ENCODE measurements around the gene GJB5.
"Not testable (repeated sequence)": the region's sequence is repeated elsewhere in the genome, so short reads cannot be mapped to it uniquely, and the experiment has no call there.

Gene GJB5

GRCh38 chr1:34754964-34755637, at the start of gene GJB5:
Gene GJB5 (plus strand): TSS chr1:34755047. CDS start chr1:34757331, 2,284 bp downstream.
- no peaks in the 10 kb centered on the region for H3K4me1 Mint-ChIP-seq
- DNase-seq, result no peak
- no peaks in the 10 kb centered on the region for H3K9me3 Mint-ChIP-seq
- H3K36me3 Mint-ChIP-seq, result no peaks in the 10 kb centered on the region
- peaks cover 14% of the 10 kb centered on the region for H3K27me3 Mint-ChIP-seq
- H3K27ac Mint-ChIP-seq, result no peak within 1 kb of the TSS
- H3K4me3 Mint-ChIP-seq, result no peak within 1 kb of the TSS
- CTCF ChIA-PET, result no interaction called here

- peaks cover 5% of the 10 kb centered on the region for H3K27me3 Mint-ChIP-seq
- H3K27ac Mint-ChIP-seq, result no peak overlapping the region
- CTCF ChIA-PET, result interaction anchor here (0.6 to 0.9 kb wide), 2 partner anchors 42 to 1072 kb away, joined by 3 read pairs; no protein-coding TSS in a partner anchor
- no peak for DNase-seq
- no peaks in the 10 kb centered on the region for H3K9me3 Mint-ChIP-seq
- no peak overlapping the region for H3K4me3 Mint-ChIP-seq
- H3K4me1 Mint-ChIP-seq, result no peaks in the 10 kb centered on the region
- no peaks in the 10 kb centered on the region for H3K36me3 Mint-ChIP-seq
Observed at GRCh38 chr1:34705077-34705476, 49.8 kb upstream of the GJB5 start.

GRCh38 chr1:34708106-34708505, 46.7 kb upstream of the GJB5 start:
- no peak for DNase-seq
- Mint-ChIP-seq H3K27me3 (peaks cover 5% of the 10 kb centered on the region), H3K9me3 (no peaks in the 10 kb centered on the region), H3K4me3 (no peak overlapping the region), H3K36me3 (no peaks in the 10 kb centered on the region), H3K27ac (no peak overlapping the region), H3K4me1 (no peaks in the 10 kb centered on the region)
- CTCF ChIA-PET, result no interaction called here

- DNase-seq, result peak; percentile 28
- H3K4me3 Mint-ChIP-seq, result no peak overlapping the region
- peaks cover 5% of the 10 kb centered on the region for H3K27me3 Mint-ChIP-seq
- H3K36me3 Mint-ChIP-seq, result no peaks in the 10 kb centered on the region
- H3K9me3 Mint-ChIP-seq, result no peaks in the 10 kb centered on the region
- CTCF ChIA-PET, result no interaction called here
- H3K4me1 Mint-ChIP-seq, result no peaks in the 10 kb centered on the region
- no peak overlapping the region for H3K27ac Mint-ChIP-seq
Observed at GRCh38 chr1:34709547-34709946, 45.3 kb upstream of the GJB5 start.

- no peak for DNase-seq
- peaks cover 1% of the 10 kb centered on the region for H3K27me3 Mint-ChIP-seq
- no peaks in the 10 kb centered on the region for H3K9me3 Mint-ChIP-seq
- H3K4me3 Mint-ChIP-seq, result no peak overlapping the region
- CTCF ChIA-PET, result no interaction called here
- no peak overlapping the region for H3K27ac Mint-ChIP-seq
- H3K36me3 Mint-ChIP-seq, result no peaks in the 10 kb centered on the region
- no peaks in the 10 kb centered on the region for H3K4me1 Mint-ChIP-seq
Observed at GRCh38 chr1:34710812-34711211, 44.0 kb upstream of the GJB5 start.

GRCh38 chr1:34711485-34711884, 43.4 kb upstream of the GJB5 start:
- Mint-ChIP-seq H3K27ac (no peak overlapping the region), H3K9me3 (no peaks in the 10 kb centered on the region), H3K4me1 (no peaks in the 10 kb centered on the region), H3K27me3 (peaks cover 7% of the 10 kb centered on the region), H3K36me3 (no peaks in the 10 kb centered on the region), H3K4me3 (no peak overlapping the region)
- CTCF ChIA-PET, result no interaction called here
- no peak for DNase-seq

- Mint-ChIP-seq H3K9me3 (no peaks in the 10 kb centered on the region), H3K4me1 (no peaks in the 10 kb centered on the region), H3K4me3 (no peak overlapping the region), H3K27ac (no peak overlapping the region), H3K27me3 (peaks cover 7% of the 10 kb centered on the region), H3K36me3 (no peaks in the 10 kb centered on the region)
- DNase-seq, result no peak
- CTCF ChIA-PET, result no interaction called here
Observed at GRCh38 chr1:34712007-34712688, 42.7 kb upstream of the GJB5 start.

GRCh38 chr1:34713443-34713842, 41.4 kb upstream of the GJB5 start:
- no peak overlapping the region for H3K27ac Mint-ChIP-seq
- no peak for DNase-seq
- H3K36me3 Mint-ChIP-seq, result no peaks in the 10 kb centered on the region
- no peaks in the 10 kb centered on the region for H3K4me1 Mint-ChIP-seq
- peaks cover 7% of the 10 kb centered on the region for H3K27me3 Mint-ChIP-seq
- no peaks in the 10 kb centered on the region for H3K9me3 Mint-ChIP-seq
- CTCF ChIA-PET, result no interaction called here
- no peak overlapping the region for H3K4me3 Mint-ChIP-seq

- Mint-ChIP-seq H3K4me1 (no peaks in the 10 kb centered on the region), H3K36me3 (no peaks in the 10 kb centered on the region), H3K9me3 (no peaks in the 10 kb centered on the region), H3K27me3 (peaks cover 7% of the 10 kb centered on the region), H3K4me3 (no peak overlapping the region), H3K27ac (no peak overlapping the region)
- CTCF ChIA-PET, result no interaction called here
- no peak for DNase-seq
Observed at GRCh38 chr1:34714386-34714785, 40.5 kb upstream of the GJB5 start.

GRCh38 chr1:34715139-34715538, 39.7 kb upstream of the GJB5 start:
- CTCF ChIA-PET, result no interaction called here
- H3K36me3 Mint-ChIP-seq, result no peaks in the 10 kb centered on the region
- peaks cover 9% of the 10 kb centered on the region for H3K27me3 Mint-ChIP-seq
- no peaks in the 10 kb centered on the region for H3K9me3 Mint-ChIP-seq
- H3K4me1 Mint-ChIP-seq, result no peaks in the 10 kb centered on the region
- no peak for DNase-seq
- H3K27ac Mint-ChIP-seq, result no peak overlapping the region
- no peak overlapping the region for H3K4me3 Mint-ChIP-seq

GRCh38 chr1:34721241-34721640, 33.6 kb upstream of the GJB5 start:
- CTCF ChIA-PET, result no interaction called here
- no peak for DNase-seq
- no peaks in the 10 kb centered on the region for H3K36me3 Mint-ChIP-seq

GRCh38 chr1:34721646-34722355, 33.0 kb upstream of the GJB5 start:
- DNase-seq, result no peak
- CTCF ChIA-PET, result no interaction called here
- no peak overlapping the region for H3K4me3 Mint-ChIP-seq

More at GRCh38 chr1:34721241-34721640, 33.6 kb upstream of the GJB5 start:
- Mint-ChIP-seq H3K4me3 (no peak overlapping the region), H3K27me3 (peaks cover 22% of the 10 kb centered on the region), H3K27ac (no peak overlapping the region), H3K4me1 (no peaks in the 10 kb centered on the region), H3K9me3 (no peaks in the 10 kb centered on the region)

GRCh38 chr1:34726861-34727260, 28.0 kb upstream of the GJB5 start:
- no peaks in the 10 kb centered on the region for H3K9me3 Mint-ChIP-seq
- no peak overlapping the region for H3K4me3 Mint-ChIP-seq
- no peak for DNase-seq
- H3K4me1 Mint-ChIP-seq, result no peaks in the 10 kb centered on the region
- no peaks in the 10 kb centered on the region for H3K36me3 Mint-ChIP-seq
- CTCF ChIA-PET, result interaction anchor here (0.7 kb wide), 1 partner anchor 16 kb away, joined by 3 read pairs; no protein-coding TSS in a partner anchor
- H3K27me3 Mint-ChIP-seq, result peaks cover 17% of the 10 kb centered on the region
- H3K27ac Mint-ChIP-seq, result no peak overlapping the region

More at GRCh38 chr1:34721646-34722355, 33.0 kb upstream of the GJB5 start:
- no peaks in the 10 kb centered on the region for H3K4me1 Mint-ChIP-seq
- no peaks in the 10 kb centered on the region for H3K36me3 Mint-ChIP-seq
- peaks cover 23% of the 10 kb centered on the region for H3K27me3 Mint-ChIP-seq
- no peak overlapping the region for H3K27ac Mint-ChIP-seq
- no peaks in the 10 kb centered on the region for H3K9me3 Mint-ChIP-seq

GRCh38 chr1:34730485-34730884, 24.4 kb upstream of the GJB5 start:
- CTCF ChIA-PET, result no interaction called here
- Mint-ChIP-seq H3K27me3 (peaks cover 23% of the 10 kb centered on the region), H3K36me3 (no peaks in the 10 kb centered on the region)

GRCh38 chr1:34732831-34733230, 22.0 kb upstream of the GJB5 start:
- CTCF ChIA-PET, H3K4me1 Mint-ChIP-seq, H3K36me3 Mint-ChIP-seq, H3K27ac Mint-ChIP-seq, DNase-seq, H3K4me3 Mint-ChIP-seq, H3K9me3 Mint-ChIP-seq: not testable (repeated sequence)
- peaks cover 15% of the 10 kb centered on the region for H3K27me3 Mint-ChIP-seq

More at GRCh38 chr1:34730485-34730884, 24.4 kb upstream of the GJB5 start:
- no peaks in the 10 kb centered on the region for H3K9me3 Mint-ChIP-seq
- no peak for DNase-seq
- H3K4me1 Mint-ChIP-seq, result no peaks in the 10 kb centered on the region
- no peak overlapping the region for H3K4me3 Mint-ChIP-seq
- no peak overlapping the region for H3K27ac Mint-ChIP-seq
